Muscle layer of colon (tissue), 2 donors: ENCODE data around the gene CLIP4.
"Not testable (repeated sequence)": the region's sequence is repeated elsewhere in the genome, so short reads cannot be mapped to it uniquely, and the experiment has no call there.

Experiments used
- H3K27ac ChIP-seq: one replicate; pipeline ENCODE4 v1.7.0; 2013; ENCODE audit warnings: low read depth, mild to moderate bottlenecking, low read length, moderate library complexity
- H3K27me3 ChIP-seq, 2 donors: one replicate each; pipeline ENCODE4 v1.7.0; 2013; ENCODE audit warnings: low read length in 2 of 2, mild to moderate bottlenecking in 2 of 2; ENCODE audit not compliant: insufficient read depth in 2 of 2, control insufficient read depth in 1 of 2
- H3K36me3 ChIP-seq: one replicate; pipeline ENCODE4 v1.7.0; 2013; ENCODE audit warnings: mild to moderate bottlenecking, low read length; ENCODE audit not compliant: insufficient read depth
- H3K4me1 ChIP-seq: one replicate; pipeline ENCODE4 v1.7.0; 2013; ENCODE audit warnings: mild to moderate bottlenecking, low read length; ENCODE audit not compliant: insufficient read depth
- H3K4me3 ChIP-seq, 2 donors: one replicate each; pipeline ENCODE4 v1.7.0; 2013; ENCODE audit warnings: low read length in 2 of 2, low read depth in 1 of 2, mild to moderate bottlenecking in 1 of 2, moderate library complexity in 1 of 2
- H3K9ac ChIP-seq: one replicate; pipeline ENCODE4 v1.7.0; 2013; ENCODE audit warnings: low read length
- H3K9me3 ChIP-seq: one replicate; pipeline ENCODE4 v1.7.0; 2013; ENCODE audit warnings: mild to moderate bottlenecking, low read length
- donor health status: abdominal sarcoma.
- donor health status: Adenocarcinoma of cecum.

CLIP4 gene

DNA sequence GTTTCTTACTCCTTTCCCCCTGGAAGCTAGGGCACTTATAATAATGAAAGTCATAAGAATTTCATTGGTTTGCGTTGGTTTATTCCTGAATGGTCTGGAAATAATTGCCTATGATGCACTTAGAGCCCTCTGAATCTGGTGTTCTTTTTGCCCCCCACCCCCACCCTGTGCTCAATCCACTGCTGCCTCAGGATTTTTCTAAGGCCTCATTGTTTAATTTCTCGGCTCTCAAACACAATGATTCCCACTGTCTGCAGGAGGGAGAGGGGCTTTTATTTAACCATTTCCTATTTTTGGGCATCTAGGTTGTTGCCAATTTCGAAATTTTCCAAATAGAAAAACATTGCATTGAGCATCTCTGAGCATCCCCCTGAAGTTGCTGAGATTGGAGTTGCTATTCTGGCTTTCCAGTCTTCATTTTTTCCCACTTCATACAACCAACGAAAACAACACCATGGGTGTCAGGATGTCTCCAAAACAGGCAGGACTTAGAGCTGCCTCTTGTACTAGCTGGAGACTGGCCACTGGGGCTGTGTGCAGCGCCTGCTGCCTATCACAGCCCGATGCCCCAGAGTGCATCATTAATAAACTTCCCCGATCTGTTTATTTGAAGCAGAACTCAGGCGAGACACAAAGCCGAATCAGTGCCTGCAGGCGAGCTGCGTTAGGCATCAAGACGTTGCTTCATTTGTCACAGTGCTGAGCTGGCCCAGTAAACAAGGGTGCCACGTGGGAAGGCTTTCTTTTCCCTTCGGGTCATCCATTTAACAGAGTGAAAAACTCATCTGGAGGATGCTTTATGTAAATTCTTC lies 39.1 kb upstream of the CLIP4 start:
- no peaks in the 10 kb centered on the region for H3K36me3 ChIP-seq
- no peaks in the 10 kb centered on the region for H3K27me3 ChIP-seq
- no peaks in the 10 kb centered on the region for H3K4me1 ChIP-seq
- no peak overlapping the region for H3K9ac ChIP-seq
- H3K27ac ChIP-seq, result no peak overlapping the region
- H3K4me3 ChIP-seq, result no peak overlapping the region
- no peaks in the 10 kb centered on the region for H3K9me3 ChIP-seq

DNA sequence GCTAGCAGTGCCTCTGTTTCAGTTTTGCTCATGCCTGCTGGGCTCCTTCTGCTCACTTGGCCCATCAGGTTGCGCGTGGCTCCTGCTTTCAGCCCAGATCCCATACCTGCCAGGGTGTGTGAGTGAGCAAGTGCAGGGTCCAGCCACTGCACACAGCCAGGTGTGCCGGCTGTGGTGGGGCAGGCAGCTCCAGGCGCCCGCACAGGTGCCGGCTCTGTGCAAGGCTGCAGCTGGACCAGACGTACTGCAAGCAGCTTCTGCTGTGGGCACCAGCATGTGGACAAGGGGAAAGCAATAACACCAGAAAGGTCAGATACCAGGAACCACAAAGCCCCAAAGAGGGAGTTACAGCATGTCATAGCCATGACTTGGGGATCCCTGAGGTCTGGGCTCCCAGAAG lies 35.3 kb upstream of the CLIP4 start:
- Histone ChIP-seq H3K27me3 (no peaks in the 10 kb centered on the region), H3K4me3 (no peak overlapping the region), H3K4me1 (no peaks in the 10 kb centered on the region), H3K27ac (no peak overlapping the region), H3K9ac (no peak overlapping the region), H3K36me3 (no peaks in the 10 kb centered on the region), H3K9me3 (no peaks in the 10 kb centered on the region)

- no peak overlapping the region for H3K9ac ChIP-seq
- no peaks in the 10 kb centered on the region for H3K4me1 ChIP-seq
- no peaks in the 10 kb centered on the region for H3K36me3 ChIP-seq
- H3K27me3 ChIP-seq, result no peaks in the 10 kb centered on the region
- no peak overlapping the region for H3K27ac ChIP-seq
- H3K4me3 ChIP-seq, result no peak overlapping the region
- H3K9me3 ChIP-seq, result no peaks in the 10 kb centered on the region
Measured at GRCh38 chr2:29080886-29081743, 34.1 kb upstream of the CLIP4 start.

DNA sequence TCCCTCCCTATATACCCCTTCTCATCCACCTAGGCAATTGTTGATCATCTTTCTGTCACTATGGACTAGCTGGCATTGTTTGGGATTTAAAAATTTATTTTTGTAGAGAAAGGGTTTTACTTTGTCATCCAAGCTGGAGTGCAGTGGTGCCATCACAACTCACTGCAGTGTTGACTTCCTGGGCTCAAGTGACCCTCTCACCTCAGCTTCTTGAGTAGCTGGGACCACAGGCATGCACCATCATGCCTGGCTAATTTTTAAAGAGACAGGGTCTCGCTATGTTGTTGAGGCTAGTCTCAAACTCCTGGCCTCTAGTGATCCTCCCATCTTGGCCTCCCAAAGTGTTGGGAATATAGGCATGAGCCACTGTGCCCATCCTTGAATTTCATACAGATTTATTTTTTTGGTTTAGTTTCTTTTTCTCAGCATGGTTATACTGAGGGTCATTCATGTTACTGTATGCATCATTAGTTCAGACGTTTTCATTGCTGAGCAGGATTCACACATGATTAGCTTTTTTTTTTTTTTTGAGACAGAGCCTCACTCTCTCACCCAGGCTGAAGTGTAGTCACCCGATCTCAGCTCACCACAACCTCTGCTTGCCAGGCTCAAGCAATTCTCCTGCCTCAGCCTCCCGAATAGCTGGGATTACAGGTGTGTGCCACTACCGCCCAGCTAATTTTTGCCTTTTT lies 32.3 kb upstream of the CLIP4 start:
- Histone ChIP-seq H3K27ac (no peak overlapping the region), H3K4me1 (no peaks in the 10 kb centered on the region), H3K4me3 (no peak overlapping the region)

GRCh38 chr2:29084554-29084953 lies 30.7 kb upstream of the CLIP4 start:
- H3K27ac ChIP-seq, result no peak overlapping the region
- H3K36me3 ChIP-seq, result no peaks in the 10 kb centered on the region
- H3K4me1 ChIP-seq, result no peaks in the 10 kb centered on the region
- H3K4me3 ChIP-seq, result no peak overlapping the region
- H3K27me3 ChIP-seq, result no peaks in the 10 kb centered on the region
- H3K9ac ChIP-seq, result no peak overlapping the region
- H3K9me3 ChIP-seq, result no peaks in the 10 kb centered on the region

More for the DNA sequence above, 32.3 kb upstream of the CLIP4 start:
- Histone ChIP-seq H3K9ac (no peak overlapping the region), H3K36me3 (no peaks in the 10 kb centered on the region), H3K9me3 (no peaks in the 10 kb centered on the region), H3K27me3 (no peaks in the 10 kb centered on the region)

GRCh38 chr2:29090311-29090710 lies 24.9 kb upstream of the CLIP4 start:
- not testable (repeated sequence) for H3K27ac ChIP-seq, H3K36me3 ChIP-seq, H3K4me3 ChIP-seq, H3K9me3 ChIP-seq, H3K9ac ChIP-seq, H3K4me1 ChIP-seq, H3K27me3 ChIP-seq

DNA sequence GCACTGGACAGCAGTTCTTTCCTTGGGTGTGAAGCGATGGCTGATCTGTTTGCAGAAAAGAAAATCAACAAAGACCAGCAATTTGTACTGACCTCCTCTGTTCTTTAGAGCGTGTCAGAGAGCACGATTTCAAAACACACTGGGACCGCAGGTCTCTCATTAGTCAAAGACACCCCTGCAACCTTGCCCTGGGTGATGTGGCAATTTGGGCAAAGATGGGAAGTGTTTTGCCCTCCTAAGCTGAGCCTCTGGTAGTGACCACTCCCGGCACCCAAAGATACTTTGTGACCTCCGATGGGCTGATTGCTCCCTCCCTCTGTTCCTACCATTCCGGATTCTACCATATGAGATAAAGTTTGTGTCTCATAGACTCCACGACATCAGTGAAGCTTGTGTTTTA lies 18.2 kb upstream of the CLIP4 start:
- Histone ChIP-seq H3K27ac (no peak overlapping the region), H3K9ac (no peak overlapping the region), H3K4me3 (no peak overlapping the region), H3K36me3 (no peaks in the 10 kb centered on the region), H3K9me3 (no peaks in the 10 kb centered on the region), H3K27me3 (no peaks in the 10 kb centered on the region), H3K4me1 (no peaks in the 10 kb centered on the region)

- no peaks in the 10 kb centered on the region for H3K4me1 ChIP-seq
- no peak overlapping the region for H3K9ac ChIP-seq
- no peaks in the 10 kb centered on the region for H3K9me3 ChIP-seq
- H3K27ac ChIP-seq, result no peak overlapping the region
- H3K36me3 ChIP-seq, result no peaks in the 10 kb centered on the region
- H3K4me3 ChIP-seq, result no peak overlapping the region
- no peaks in the 10 kb centered on the region for H3K27me3 ChIP-seq
Measured at GRCh38 chr2:29097569-29097968, 17.6 kb upstream of the CLIP4 start.

DNA sequence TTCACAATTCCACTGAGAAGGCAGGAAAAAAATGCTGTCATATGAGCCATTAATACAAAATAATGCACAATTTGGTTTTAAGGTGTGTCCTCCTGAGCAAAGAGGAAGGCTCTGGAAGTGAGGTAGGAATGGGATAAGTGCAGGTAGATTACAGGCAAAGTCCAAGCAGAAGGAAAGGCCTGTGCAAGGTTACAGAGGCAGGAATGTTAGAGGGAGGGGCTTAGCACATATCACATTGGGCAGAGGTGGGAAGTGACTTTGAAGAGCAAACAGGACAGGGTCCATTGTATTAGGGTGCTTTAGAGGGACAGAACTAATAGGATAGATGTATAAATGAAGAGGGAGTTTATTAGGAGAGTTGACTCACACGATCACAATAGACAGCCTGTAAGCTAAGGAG lies 14.7 kb upstream of the CLIP4 start:
- Histone ChIP-seq H3K9ac (no peak overlapping the region), H3K9me3 (no peaks in the 10 kb centered on the region), H3K36me3 (no peaks in the 10 kb centered on the region), H3K4me1 (no peaks in the 10 kb centered on the region), H3K27me3 (no peaks in the 10 kb centered on the region), H3K4me3 (no peak overlapping the region), H3K27ac (no peak overlapping the region)

- H3K9ac ChIP-seq, result no peak overlapping the region
- no peaks in the 10 kb centered on the region for H3K36me3 ChIP-seq
- H3K27me3 ChIP-seq, result no peaks in the 10 kb centered on the region
- no peak overlapping the region for H3K27ac ChIP-seq
- no peak overlapping the region for H3K4me3 ChIP-seq
- no peaks in the 10 kb centered on the region for H3K4me1 ChIP-seq
- no peaks in the 10 kb centered on the region for H3K9me3 ChIP-seq
Measured at GRCh38 chr2:29104688-29105087, 10.5 kb upstream of the CLIP4 start.

DNA sequence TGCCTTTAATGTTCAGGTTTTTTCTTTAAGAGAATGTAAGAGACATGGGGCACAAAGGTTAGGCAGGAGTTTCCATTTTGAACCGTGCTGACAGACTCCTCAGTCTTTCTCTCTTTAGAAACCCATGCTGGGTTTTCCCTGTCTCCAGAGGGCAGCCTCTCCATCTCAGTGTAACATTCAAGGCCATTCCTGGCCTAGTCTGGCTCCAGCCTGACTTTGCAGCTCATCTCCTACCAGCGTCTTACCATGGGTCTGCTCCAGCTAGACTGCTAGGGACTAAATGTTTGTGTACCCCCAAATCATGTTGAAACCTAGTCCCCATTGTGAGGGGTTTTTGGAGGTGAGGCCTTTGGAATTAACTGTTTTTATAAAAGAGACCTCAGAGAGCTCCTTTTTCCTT lies 9.8 kb upstream of the CLIP4 start:
- H3K27me3 ChIP-seq, result no peaks in the 10 kb centered on the region
- no peaks in the 10 kb centered on the region for H3K9me3 ChIP-seq
- no peak overlapping the region for H3K27ac ChIP-seq

More for the DNA sequence above, 9.8 kb upstream of the CLIP4 start:
- no peaks in the 10 kb centered on the region for H3K36me3 ChIP-seq
- H3K9ac ChIP-seq, result no peak overlapping the region
- H3K4me3 ChIP-seq, result no peak overlapping the region
- no peaks in the 10 kb centered on the region for H3K4me1 ChIP-seq
